GM19467 (cell line): ENCODE data around the gene COPS4.
"Not testable (repeated sequence)": the region's sequence is repeated elsewhere in the genome, so short reads cannot be mapped to it uniquely, and the experiment has no call there.

Source experiments
- ATAC-seq: cut with Tn5 transposase; IDR thresholded peaks from one replicate; pipeline ENCODE4 v1.9.1; 2021; ENCODE audit warnings: mild to moderate bottlenecking, moderate library complexity; ENCODE audit not compliant: unreplicated experiment

COPS4 gene

GRCh38 chr4:83022724-83023450 is 12.1 kb upstream of the COPS4 start:
- ATAC-seq = no peak

DNA sequence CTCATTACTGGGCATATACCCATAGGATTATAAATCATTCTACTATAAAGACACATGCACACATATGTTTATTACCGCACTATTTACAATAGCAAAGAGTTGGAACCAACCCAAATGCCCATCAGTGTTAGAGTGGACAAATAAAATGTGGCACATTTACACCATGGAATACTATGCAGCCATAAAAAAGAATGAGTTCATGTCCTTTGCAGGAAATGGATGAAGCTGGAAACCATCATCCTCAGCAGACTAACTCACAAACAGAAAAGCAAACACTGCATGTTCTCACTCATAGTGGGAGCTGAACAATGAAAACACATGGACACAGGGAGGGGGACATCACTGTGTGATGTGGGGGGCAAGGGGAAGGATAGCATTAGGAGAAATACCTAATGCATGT is 11.4 kb upstream of the COPS4 start:
- ATAC-seq = not testable (repeated sequence)

- ATAC-seq = no peak
Measured at GRCh38 chr4:83024233-83024632, 10.8 kb upstream of the COPS4 start.

DNA sequence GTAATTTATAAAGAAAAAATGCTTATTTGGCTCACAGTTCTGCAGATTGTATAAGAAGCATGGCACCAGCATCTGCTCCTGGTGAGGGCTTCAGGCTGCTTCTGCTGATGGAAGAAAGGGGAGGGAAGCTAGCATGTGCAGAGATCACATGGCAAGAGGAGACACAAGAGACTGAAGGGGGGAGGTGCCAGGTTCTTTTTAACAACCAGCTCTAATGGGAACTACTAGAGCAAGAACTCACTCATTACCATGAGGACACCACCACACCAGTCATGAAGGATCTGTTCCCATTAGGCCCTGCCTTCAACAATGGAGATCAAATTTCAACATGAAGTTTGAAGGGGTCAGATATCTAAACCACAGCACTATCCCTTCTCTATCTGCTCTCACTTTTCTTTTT is 9.4 kb upstream of the COPS4 start:
- ATAC-seq = no peak

- no peak for ATAC-seq
Measured at GRCh38 chr4:83028976-83029375, 6.0 kb upstream of the COPS4 start.

DNA sequence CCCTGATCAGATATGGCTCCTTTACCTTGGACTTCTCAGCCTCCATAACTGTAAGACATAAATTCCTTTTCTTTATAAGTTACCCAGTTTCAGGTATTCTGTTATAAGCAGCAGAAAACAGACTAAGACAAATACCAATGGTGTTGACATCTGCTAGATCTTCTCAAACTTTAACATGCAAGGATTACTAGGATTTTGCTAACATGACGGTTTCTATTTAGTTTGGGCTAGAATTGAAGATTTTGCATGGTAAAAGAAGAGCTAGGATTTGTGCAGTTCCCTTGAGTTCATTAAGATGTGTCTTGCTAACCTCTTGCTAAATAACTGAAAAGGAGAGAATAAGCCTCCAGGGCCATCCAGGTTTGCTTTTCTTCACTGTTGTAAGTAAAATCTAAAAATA is 5.3 kb upstream of the COPS4 start:
- no peak for ATAC-seq

- ATAC-seq = no peak
Measured at GRCh38 chr4:83036991-83037665, 2.1 kb downstream of the COPS4 start.

DNA sequence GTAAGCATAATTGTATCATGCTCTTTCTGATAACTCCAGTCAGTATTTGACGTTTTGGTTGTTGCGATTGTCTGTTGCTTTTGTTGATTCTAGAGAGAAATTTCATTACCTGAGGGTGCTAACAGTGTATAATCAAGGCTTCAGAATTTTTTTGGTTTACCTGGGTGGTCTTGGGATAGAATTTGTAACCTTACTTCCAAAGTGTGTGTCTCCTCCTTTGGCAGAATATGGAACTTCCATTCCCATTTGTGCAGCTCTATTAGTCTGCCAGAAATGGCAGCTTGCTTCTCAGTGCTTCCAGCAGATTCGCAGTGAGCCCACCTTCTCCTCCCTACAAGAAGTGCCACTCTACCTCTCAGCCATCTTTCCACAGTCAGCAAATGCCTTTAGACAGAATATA is 5.3 kb downstream of the COPS4 start:
- no peak for ATAC-seq

DNA sequence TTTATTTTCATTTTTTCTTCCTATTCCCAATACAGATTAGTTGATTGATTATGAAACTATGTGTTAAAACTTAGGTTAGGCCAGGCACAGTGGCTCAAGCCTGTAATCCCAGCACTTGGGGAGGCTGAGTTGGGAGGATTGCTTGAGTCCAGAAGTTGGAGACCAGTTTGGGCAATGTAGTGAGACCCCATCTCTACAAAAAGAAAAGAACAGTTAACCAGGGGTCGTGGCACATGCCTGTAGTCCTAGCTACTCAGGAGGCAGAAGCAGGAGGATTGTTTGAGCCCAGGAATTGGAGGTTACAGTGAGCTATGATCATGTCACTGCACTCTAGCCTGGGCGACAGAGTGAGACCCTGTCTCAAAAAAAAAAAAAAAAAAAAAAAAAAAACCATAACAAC is 8.2 kb downstream of the COPS4 start:
- ATAC-seq = not testable (repeated sequence)

GRCh38 chr4:83043801-83044407 is 8.9 kb downstream of the COPS4 start:
- no peak for ATAC-seq

- no peak for ATAC-seq
Measured at GRCh38 chr4:83046693-83047473, 11.9 kb downstream of the COPS4 start.

GRCh38 chr4:83048781-83049180 is 13.8 kb downstream of the COPS4 start:
- ATAC-seq = not testable (repeated sequence)

DNA sequence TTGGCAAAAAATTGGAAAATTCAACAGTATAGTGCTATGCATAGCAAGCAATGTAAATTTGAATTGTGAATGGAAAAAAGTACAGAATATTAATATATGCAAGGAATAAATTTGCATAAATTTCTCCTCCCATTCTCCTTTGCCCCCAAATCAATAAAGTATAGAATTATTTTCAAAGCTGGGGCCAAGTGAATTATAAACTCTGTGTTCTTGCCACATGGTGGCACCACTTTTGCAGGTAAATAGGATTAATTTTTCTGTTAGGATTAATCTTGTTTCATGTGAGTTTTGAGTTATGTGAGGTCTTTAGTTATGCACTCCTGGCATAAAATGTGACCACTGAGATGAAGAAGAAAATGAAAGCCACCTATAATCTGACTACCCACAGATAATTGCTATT is 19.9 kb downstream of the COPS4 start:
- no peak for ATAC-seq

GRCh38 chr4:83062739-83063138 is 27.8 kb downstream of the COPS4 start:
- ATAC-seq = no peak

GRCh38 chr4:83065266-83065665 is 30.3 kb downstream of the COPS4 start:
- no peak for ATAC-seq

- no peak for ATAC-seq
Measured at GRCh38 chr4:83067058-83067639, 32.2 kb downstream of the COPS4 start.

- ATAC-seq = no peak
Measured at GRCh38 chr4:83071116-83071515, 36.1 kb downstream of the COPS4 start.

DNA sequence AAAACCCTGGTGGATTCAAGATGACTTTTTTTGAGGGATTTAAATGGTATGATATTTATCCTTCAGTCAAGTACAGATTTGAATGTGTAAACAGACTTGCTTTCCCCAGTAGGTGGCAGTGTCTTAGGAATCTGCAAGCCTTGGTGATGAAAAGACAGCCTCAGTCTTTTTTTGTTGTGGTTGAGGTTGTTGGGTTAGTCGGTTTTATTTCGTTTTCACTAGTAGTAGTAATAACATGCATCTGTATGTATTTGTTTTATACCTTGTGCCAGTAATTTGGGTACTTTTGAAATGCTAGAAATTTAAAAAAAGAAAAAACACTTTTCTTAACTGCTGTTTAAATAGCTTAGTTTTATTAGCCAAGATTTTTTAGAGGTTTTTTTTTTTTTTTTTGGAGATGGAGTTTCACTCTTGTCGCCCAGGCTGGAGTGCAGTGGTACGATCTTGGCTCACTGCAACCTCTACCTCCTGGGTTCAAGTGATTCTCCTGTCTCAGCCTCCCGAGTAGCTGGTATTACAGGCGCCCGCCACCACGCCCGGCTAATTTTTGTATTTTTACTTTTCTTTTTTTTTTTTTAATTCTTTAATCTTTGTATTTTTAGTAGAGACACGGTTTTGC is 39.2 kb downstream of the COPS4 start:
- peak; percentile 61 for ATAC-seq

DNA sequence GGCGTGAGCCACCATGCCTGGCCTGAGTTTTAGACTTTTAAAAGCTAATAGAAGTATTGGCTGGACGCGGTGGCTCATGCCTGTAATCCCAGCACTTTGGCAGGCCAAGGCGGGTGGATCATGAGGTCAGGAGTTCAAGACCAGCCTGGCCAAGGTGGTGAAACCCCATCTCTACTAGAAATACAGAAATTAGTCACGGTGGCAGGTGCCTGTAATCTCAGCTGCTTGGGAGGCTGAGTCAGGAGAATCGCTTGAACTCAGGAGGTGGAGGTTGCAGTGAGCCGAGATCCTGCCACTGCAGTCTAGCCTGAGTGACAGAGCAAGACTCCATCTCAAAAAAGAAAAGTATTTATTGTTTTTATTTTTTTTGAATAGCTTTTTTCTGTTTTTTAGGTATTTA is 39.8 kb downstream of the COPS4 start:
- ATAC-seq = not testable (repeated sequence)

DNA sequence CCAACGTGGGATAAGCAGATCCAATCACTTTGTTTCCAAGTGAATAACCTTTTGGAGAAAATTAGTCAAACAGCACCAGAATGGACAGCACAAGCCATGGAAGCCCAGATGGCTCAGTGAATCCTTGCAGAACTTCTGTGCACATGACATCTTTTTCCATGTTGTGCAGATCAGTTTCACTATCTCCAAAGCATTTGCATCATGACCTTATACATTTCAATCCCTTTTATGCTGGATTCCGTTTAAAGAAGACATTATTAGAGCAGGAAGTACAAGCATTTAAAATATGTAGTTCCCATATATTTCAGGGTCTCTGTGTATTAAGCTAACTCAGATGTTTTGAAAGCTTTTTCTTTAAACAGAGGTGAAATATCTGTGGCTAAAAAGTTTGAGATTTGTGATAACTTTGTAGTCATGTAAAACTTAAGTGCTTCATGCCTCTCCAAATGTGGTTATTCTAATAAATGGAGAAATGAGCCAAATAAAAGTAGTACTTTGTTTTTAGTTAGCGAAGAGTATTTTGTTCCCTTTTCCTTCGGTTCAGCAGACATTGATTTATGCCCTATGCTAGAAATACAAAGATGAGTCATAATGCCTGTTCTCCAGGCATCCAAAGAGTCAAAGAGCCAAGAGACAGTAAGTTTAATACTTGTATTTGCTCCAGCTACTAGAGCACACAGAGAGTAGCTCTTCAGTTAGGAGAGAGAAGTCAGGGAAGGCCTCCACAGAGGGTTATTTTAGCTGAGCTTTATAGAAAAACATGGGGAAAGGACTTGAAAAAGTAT is 40.5 kb downstream of the COPS4 start:
- ATAC-seq = no peak
